Left lung (tissue), 10 donors: ENCODE data around the gene DNAH9. TPM values are rescaled to one million over a fixed set of nuclear protein-coding genes. Genes with fewer than 3 reads are reported as not detected.

Source experiments
- ATAC-seq: fragments of 200-7000 bp; cut with Tn5 transposase; one replicate; pipeline ENCODE4 v1.9.1; 2020; ENCODE audit warnings: moderate library complexity
- DNase-seq, 4 donors: peaks; one replicate each; pipeline ENCODE4 v3.0.0-alpha.2; 2013 to 2020
- H3K27ac ChIP-seq, 2 donors: fragments of 200-600 bp; sonication (generic) in 1 of 2; one replicate each; pipeline versions ENCODE4 v1.5.0 to v1.8.0; 2020 to 2021
- H3K27me3 ChIP-seq, 2 donors: fragments of 200-600 bp; sonication (generic) in 1 of 2; one replicate each; pipeline versions ENCODE4 v1.5.0 to v1.8.0; 2020 to 2021
- H3K36me3 ChIP-seq, 2 donors: fragments of 200-600 bp; sonication (generic) in 1 of 2; one replicate each; pipeline versions ENCODE4 v1.5.0 to v1.8.0; 2020 to 2021
- H3K4me1 ChIP-seq, 2 donors: fragments of 200-600 bp; one replicate each; pipeline ENCODE4 v1.8.0; 2021
- H3K4me3 ChIP-seq, 2 donors: fragments of 200-600 bp; sonication (generic) in 1 of 2; one replicate each; pipeline versions ENCODE4 v1.5.0 to v1.8.0; 2020 to 2021; ENCODE audit warnings: mild to moderate bottlenecking in 1 of 2
- H3K9me3 ChIP-seq, 2 donors: fragments of 200-600 bp; sonication (generic) in 1 of 2; one replicate each; pipeline versions ENCODE4 v1.5.0 to v1.8.0; 2020 to 2021
- intact Hi-C, 2 donors: fragments of 100-400 bp; cut with DNase I; formaldehyde crosslinking; loops; one replicate each; pipeline versions ENCODE4 v1.11.2 to v1.14.2; 2022
- polyA plus RNA-seq, 6 donors: library from polyadenylated mRNA; unstranded; fragments of 120-200 nt; gene quantifications; one replicate each; pipeline ENCODE4 v1.2.1, GENCODE V29; 2013; ENCODE audit not compliant: insufficient read length in 6 of 6
- total RNA-seq, 2 donors: library from RNA; stranded (reverse); fragmentation: NEBNext Ultra II Directional; extraction: Animal tissue kit (Norgen Biotek cat#: 25700); gene quantifications; one replicate each; pipeline ENCODE4 v1.2.1, GENCODE V29; 2021
- TF ChIP-seq, protein P1 (sequence below), 2 donors: fragments of 200-600 bp; sonication (generic) in 1 of 2; IDR thresholded peaks; one replicate each; pipeline versions ENCODE4 v1.5.0 to v1.8.0; 2021; ENCODE audit warnings: antibody characterized with exemption in 2 of 2
- donor health status: DM: no; HTN: yes; CAD: no.
- donor health status: DM: no; HTN: no; CAD: no.

Gene DNAH9
- total and polyA plus RNA-seq, 8 donors, result 0.38 to 12.0 (median 7.5) TPM

DNA sequence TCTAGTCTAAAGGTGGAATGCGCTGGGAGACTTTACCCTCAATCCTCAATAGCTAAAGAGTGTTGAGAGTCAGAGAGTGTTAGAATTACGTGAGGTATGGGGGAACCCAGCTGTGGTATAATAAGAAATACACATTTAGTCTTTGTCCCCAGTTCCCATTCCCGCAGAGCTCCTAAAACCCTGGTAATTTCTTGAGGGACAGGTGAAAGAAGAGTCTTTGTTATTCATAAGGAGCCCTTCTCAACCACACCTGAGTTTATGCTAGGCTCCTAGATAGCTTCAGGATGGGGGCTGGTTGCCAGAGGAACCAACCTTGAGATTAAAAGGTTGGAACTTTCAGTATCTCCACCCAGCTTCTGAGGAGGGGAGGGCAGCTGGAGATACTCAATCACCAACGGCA is 393.2 kb downstream of the DNAH9 start:
- Histone ChIP-seq H3K9me3 (no peaks in the 10 kb centered on the region), H3K4me1 (no peaks in the 10 kb centered on the region), H3K27ac (no peak overlapping the region), H3K4me3 (no peak overlapping the region), H3K27me3 (no peaks in the 10 kb centered on the region), H3K36me3 (peaks cover 0 to 34% of the 10 kb centered on the region in 2 donors)
- ATAC-seq (no peak), DNase-seq (no peak)
- TF ChIP-seq, protein P1, sequence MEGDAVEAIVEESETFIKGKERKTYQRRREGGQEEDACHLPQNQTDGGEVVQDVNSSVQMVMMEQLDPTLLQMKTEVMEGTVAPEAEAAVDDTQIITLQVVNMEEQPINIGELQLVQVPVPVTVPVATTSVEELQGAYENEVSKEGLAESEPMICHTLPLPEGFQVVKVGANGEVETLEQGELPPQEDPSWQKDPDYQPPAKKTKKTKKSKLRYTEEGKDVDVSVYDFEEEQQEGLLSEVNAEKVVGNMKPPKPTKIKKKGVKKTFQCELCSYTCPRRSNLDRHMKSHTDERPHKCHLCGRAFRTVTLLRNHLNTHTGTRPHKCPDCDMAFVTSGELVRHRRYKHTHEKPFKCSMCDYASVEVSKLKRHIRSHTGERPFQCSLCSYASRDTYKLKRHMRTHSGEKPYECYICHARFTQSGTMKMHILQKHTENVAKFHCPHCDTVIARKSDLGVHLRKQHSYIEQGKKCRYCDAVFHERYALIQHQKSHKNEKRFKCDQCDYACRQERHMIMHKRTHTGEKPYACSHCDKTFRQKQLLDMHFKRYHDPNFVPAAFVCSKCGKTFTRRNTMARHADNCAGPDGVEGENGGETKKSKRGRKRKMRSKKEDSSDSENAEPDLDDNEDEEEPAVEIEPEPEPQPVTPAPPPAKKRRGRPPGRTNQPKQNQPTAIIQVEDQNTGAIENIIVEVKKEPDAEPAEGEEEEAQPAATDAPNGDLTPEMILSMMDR (IDR thresholded peaks at IDR 0.05), result no peak
- intact Hi-C loops, result no loop called here

DNA sequence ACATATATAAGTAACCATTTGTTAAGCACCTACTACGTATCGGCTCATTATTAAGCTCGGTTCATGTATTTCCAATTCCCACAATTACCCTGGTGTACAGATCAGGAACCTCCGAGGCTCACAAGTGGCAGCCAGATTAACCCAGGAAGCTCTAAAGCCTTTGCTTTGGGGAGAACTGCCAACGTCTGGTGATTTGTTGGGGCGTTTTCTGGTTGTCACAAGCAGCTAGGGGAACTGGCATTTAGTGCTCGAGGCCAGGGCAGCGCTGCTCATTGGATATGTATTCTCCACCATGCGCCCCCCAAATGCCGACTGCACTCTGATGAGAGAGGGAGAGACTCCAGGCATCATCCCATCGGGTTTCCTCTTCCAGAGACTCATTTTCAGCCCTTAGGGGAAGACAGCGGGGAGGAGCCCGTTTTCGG is 398.5 kb downstream of the DNAH9 start:
- intact Hi-C loops, result no loop called here
- Histone ChIP-seq H3K4me1 (no peaks in the 10 kb centered on the region), H3K27ac (peak overlapping the region; percentile 88 to 96), H3K36me3 (peaks cover 0 to 12% of the 10 kb centered on the region in 2 donors), H3K27me3 (no peaks in the 10 kb centered on the region), H3K4me3 (peak overlapping the region; percentile 68 to 72), H3K9me3 (no peaks in the 10 kb centered on the region)
- TF ChIP-seq, protein P1 (IDR thresholded peaks at IDR 0.05), result peak; percentile 19 to 37
- ATAC-seq, result peak; percentile 56
- peak in 2 of 4 donors; percentile 32 to 46 for DNase-seq

DNA sequence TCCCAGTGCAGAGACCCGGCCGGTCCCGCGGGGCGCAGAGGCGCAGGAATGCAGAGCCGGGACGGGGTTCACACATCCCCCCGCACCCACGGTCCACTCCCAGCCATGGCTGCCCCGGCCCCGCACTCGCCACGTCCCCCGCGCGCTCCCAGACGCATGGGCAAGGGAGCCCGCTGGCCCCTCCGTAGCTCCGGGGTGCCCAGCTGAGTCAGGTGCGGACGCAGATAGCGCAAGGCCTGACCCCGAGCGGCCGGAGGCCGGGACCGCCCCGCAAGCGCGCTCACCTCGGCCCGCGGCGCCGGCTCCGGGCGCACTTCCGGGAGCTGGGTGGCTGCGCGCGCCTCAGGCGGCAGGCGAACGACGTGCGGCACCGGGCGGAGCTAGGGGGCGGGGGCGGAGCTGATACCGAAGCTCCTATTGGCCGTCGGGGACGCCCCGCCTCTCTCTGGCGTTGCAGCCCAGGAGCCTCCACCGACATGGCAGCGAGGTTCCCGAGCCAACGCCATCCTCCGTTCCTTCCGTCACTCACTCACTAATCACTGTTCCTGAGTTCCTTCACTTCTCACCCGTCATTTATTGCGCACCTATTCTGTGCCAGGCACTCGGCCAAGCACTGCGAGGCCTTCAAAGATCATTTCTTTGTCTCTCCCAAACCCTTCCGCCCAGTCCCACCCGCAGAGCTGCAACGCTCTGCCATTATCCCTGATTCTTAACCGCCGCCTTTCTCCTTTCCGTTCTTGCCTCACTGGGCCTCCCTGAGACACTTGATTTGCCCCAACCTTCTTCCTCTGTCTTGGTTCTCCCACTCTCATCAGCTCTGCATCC is 399.1 kb downstream of the DNAH9 start, which contains the start of gene ZNF18:
TSS of gene ZNF18 (minus strand) at position 329 of the 825 bp plus-strand sequence. CDS start 4,646 bp downstream, outside the sequence.
- H3K36me3 ChIP-seq, result peaks cover 0 to 6% of the 10 kb centered on the region in 2 donors
- H3K4me3 ChIP-seq, result peak within 1 kb of the TSS; percentile 68 to 72
- intact Hi-C loops, result no loop called here
- TF ChIP-seq, protein P1 (IDR thresholded peaks at IDR 0.05), result no peak
- H3K9me3 ChIP-seq, result no peaks in the 10 kb centered on the region
- H3K27ac ChIP-seq, result peak within 1 kb of the TSS; percentile 88 to 96
- DNase-seq, result peak; percentile 92 to 99 (median 98)
- no peaks in the 10 kb centered on the region for H3K27me3 ChIP-seq
- H3K4me1 ChIP-seq, result no peaks in the 10 kb centered on the region
- peak; percentile 98 for ATAC-seq

DNA sequence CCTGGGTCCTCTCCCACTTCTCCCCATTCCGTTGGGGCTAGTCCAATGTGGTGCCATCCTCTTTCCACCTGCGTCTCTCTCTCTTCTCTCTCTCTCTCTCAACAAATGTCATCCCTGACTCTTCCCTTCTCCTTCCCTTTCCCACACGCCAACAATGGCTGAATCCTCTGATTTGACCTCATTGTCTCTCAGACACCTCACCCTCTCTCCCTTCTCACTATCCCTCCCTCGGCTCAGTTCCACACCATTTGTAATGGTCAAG is 399.6 kb downstream of the DNAH9 start:
- no peaks in the 10 kb centered on the region for H3K9me3 ChIP-seq
- intact Hi-C loops, result no loop called here
- no peaks in the 10 kb centered on the region for H3K27me3 ChIP-seq
- H3K36me3 ChIP-seq, result peaks cover 0 to under 1% of the 10 kb centered on the region in 2 donors
- peak overlapping the region; percentile 68 to 72 for H3K4me3 ChIP-seq
- ATAC-seq, result no peak
- TF ChIP-seq, protein P1 (IDR thresholded peaks at IDR 0.05), result no peak
- H3K27ac ChIP-seq, result peak overlapping the region; percentile 66 to 96
- no peaks in the 10 kb centered on the region for H3K4me1 ChIP-seq
- no peak for DNase-seq

DNA sequence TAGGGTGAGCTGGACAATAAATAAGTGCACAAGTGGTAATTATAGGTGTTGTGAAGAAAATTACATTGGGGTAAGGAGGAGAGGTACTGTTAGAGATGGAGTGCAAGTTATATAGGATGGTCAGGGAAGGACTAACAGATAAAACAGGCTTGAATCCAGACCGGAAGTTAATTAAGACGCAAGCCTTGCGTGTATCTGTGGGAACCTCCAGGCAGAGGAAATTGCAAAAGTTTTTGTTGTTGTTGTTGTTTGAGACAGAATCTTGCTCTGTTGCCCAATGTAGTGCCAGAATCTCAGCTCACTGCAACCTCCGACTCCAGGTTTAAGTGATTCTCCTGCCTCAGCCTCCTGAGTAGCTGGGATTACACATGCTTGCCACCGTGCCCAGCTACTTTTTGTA is 401.4 kb downstream of the DNAH9 start:
- no peaks in the 10 kb centered on the region for H3K36me3 ChIP-seq
- no peaks in the 10 kb centered on the region for H3K9me3 ChIP-seq
- H3K4me1 ChIP-seq, result no peaks in the 10 kb centered on the region
- intact Hi-C loops, result no loop called here
- no peak for ATAC-seq
- H3K4me3 ChIP-seq, result no peak overlapping the region
- H3K27me3 ChIP-seq, result no peaks in the 10 kb centered on the region
- peak overlapping the region in 1 of 2 donors; percentile 34 for H3K27ac ChIP-seq
- TF ChIP-seq, protein P1 (IDR thresholded peaks at IDR 0.05), result no peak
- no peak for DNase-seq
